Aorta (tissue), 5 donors: ENCODE measurements around the gene FOXN3. TPM values are rescaled to one million over a fixed set of nuclear protein-coding genes. Genes with fewer than 3 reads are reported as not detected.

Experiments used
- ATAC-seq: fragments of 200-7000 bp; cut with Tn5 transposase; one replicate; pipeline ENCODE4 v1.9.1; 2022; ENCODE audit warnings: moderate library complexity; ENCODE audit not compliant: low FRiP score
- DNase-seq, 2 donors: peaks; one replicate each; pipeline ENCODE4 v3.0.0-alpha.2; 2020
- H3K27ac ChIP-seq, 2 donors: one replicate each; pipeline ENCODE4 v1.5.1; 2013; ENCODE audit warnings: low read length in 2 of 2, mild to moderate bottlenecking in 2 of 2, moderate library complexity in 2 of 2, control low read depth in 1 of 2, inconsistent platforms in 1 of 2, low read depth in 1 of 2
- H3K27me3 ChIP-seq, 2 donors: one replicate each; pipeline ENCODE4 v1.6.1; 2013; ENCODE audit warnings: control low read depth in 1 of 2, low read length in 1 of 2, mild to moderate bottlenecking in 1 of 2, moderate library complexity in 1 of 2; ENCODE audit not compliant: insufficient read depth in 2 of 2, control insufficient read depth in 1 of 2
- H3K36me3 ChIP-seq, 2 donors: one replicate each; pipeline ENCODE4 v1.6.1; 2013; ENCODE audit warnings: control low read depth in 1 of 2, low read length in 1 of 2, mild to moderate bottlenecking in 1 of 2; ENCODE audit not compliant: insufficient read depth in 2 of 2, control insufficient read depth in 1 of 2
- H3K4me1 ChIP-seq, 2 donors: one replicate each; pipeline ENCODE4 v1.6.1; 2013; ENCODE audit warnings: low read length in 2 of 2, control low read depth in 1 of 2, mild to moderate bottlenecking in 1 of 2, moderate library complexity in 1 of 2; ENCODE audit not compliant: insufficient read depth in 2 of 2, control insufficient read depth in 1 of 2
- H3K4me3 ChIP-seq, 2 donors: one replicate each; pipeline ENCODE4 v1.5.1; 2013; ENCODE audit warnings: low read length in 2 of 2, control low read depth in 1 of 2, mild to moderate bottlenecking in 1 of 2
- H3K9me3 ChIP-seq: one replicate; pipeline ENCODE4 v1.6.1; 2013; ENCODE audit warnings: mild to moderate bottlenecking, low read length; ENCODE audit not compliant: control insufficient read depth
- WGBS, 2 donors: extraction: QIAGEN DNeasy Blood & Tissue Kit; methylation state at CpG; one replicate each; pipeline ENCODE4 v1.1.7; 2013; 5-methylcytosine and 5-hydroxymethylcytosine counted together
- intact Hi-C, 2 donors: fragments of 100-400 bp; cut with DNase I; formaldehyde crosslinking; loops; one replicate each; pipeline versions ENCODE4 v1.14.2 to v1.15.0; 2022
- polyA plus RNA-seq, 2 donors: library from polyadenylated mRNA; stranded (reverse); fragments of 200-250 nt; gene quantifications; one replicate each; pipeline ENCODE4 v1.2.3, GENCODE V29; 2013
- total RNA-seq, 2 donors: library from RNA; stranded (reverse); fragmentation: NEBNext Ultra II Directional; extraction: Animal tissue kit (Norgen Biotek cat#: 25700); gene quantifications; one replicate each; pipeline ENCODE4 v1.2.1, GENCODE V29; 2021
- donor health status: healthy with polysubstance abuse.
- donor health status: Bipolar disorder and iron deficiency.
- donor health status: DM: no; HTN: no; CAD: no.
- donor health status: DM: no; HTN: no; CAD: no.
- donor health status: DM: yes; HTN: yes; CAD: no.

Gene FOXN3
- total and polyA plus RNA-seq, 4 donors = 21.4 to 225 (median 101) TPM

GRCh38 chr14:89357655-89358297 lies 59.3 kb downstream of the FOXN3 start:
- no peak for DNase-seq
- H3K27ac ChIP-seq = no peak overlapping the region
- no peaks in the 10 kb centered on the region for H3K36me3 ChIP-seq
- H3K4me3 ChIP-seq = no peak overlapping the region
- ATAC-seq = no peak
- 85 to 88% methylated on average over 8 of the region's 8 CpGs for WGBS, 2 donors
- H3K27me3 ChIP-seq = no peaks in the 10 kb centered on the region
- H3K9me3 ChIP-seq = no peaks in the 10 kb centered on the region
- intact Hi-C loops = loop anchor here in 1 of 2 donors (5.0 kb wide), 1 partner anchor 50 kb away; no protein-coding TSS in a partner anchor
- H3K4me1 ChIP-seq = peaks cover under 1 to 3% of the 10 kb centered on the region in 2 donors

GRCh38 chr14:89356927-89357326 lies 60.1 kb downstream of the FOXN3 start:
- no peaks in the 10 kb centered on the region for H3K27me3 ChIP-seq
- H3K27ac ChIP-seq = no peak overlapping the region
- ATAC-seq (no peak), DNase-seq (no peak)
- H3K9me3 ChIP-seq = no peaks in the 10 kb centered on the region
- H3K4me1 ChIP-seq = peaks cover 3 to 5% of the 10 kb centered on the region in 2 donors
- no peak overlapping the region for H3K4me3 ChIP-seq
- WGBS, 2 donors = 93 to 94% methylated on average over 5 of the region's 5 CpGs
- intact Hi-C loops = loop anchor here in 1 of 2 donors (5.0 kb wide), 1 partner anchor 50 kb away; no protein-coding TSS in a partner anchor
- H3K36me3 ChIP-seq = no peaks in the 10 kb centered on the region

- Histone ChIP-seq H3K4me3 (no peak overlapping the region), H3K27me3 (no peaks in the 10 kb centered on the region), H3K9me3 (no peaks in the 10 kb centered on the region), H3K4me1 (peaks cover 3 to 5% of the 10 kb centered on the region in 2 donors), H3K36me3 (no peaks in the 10 kb centered on the region), H3K27ac (no peak overlapping the region)
- WGBS, 2 donors = 86 to 87% methylated on average over 3 of the region's 3 CpGs
- DNase-seq = no peak
- intact Hi-C loops = loop anchor here in 1 of 2 donors (5.0 kb wide), 1 partner anchor 51 kb away; no protein-coding TSS in a partner anchor
- ATAC-seq = no peak
Observed at GRCh38 chr14:89356496-89356895, 60.5 kb downstream of the FOXN3 start.

- Histone ChIP-seq H3K4me3 (no peak overlapping the region), H3K27ac (no peak overlapping the region), H3K9me3 (no peaks in the 10 kb centered on the region), H3K4me1 (peaks cover 3 to 5% of the 10 kb centered on the region in 2 donors), H3K27me3 (no peaks in the 10 kb centered on the region), H3K36me3 (peaks cover 0 to 1% of the 10 kb centered on the region in 2 donors)
- 78% methylated on average over 3 of the region's 3 CpGs for WGBS, 2 donors
- intact Hi-C loops = no loop called here
- ATAC-seq (no peak), DNase-seq (no peak)
Observed at GRCh38 chr14:89353766-89354113, 63.3 kb downstream of the FOXN3 start.

GRCh38 chr14:89352976-89353765 lies 63.9 kb downstream of the FOXN3 start:
- peaks cover 0 to 1% of the 10 kb centered on the region in 2 donors for H3K36me3 ChIP-seq
- H3K27ac ChIP-seq = peak overlapping the region; percentile 20 to 46
- peaks cover 3 to 5% of the 10 kb centered on the region in 2 donors for H3K4me1 ChIP-seq
- intact Hi-C loops = no loop called here
- H3K27me3 ChIP-seq = no peaks in the 10 kb centered on the region
- ATAC-seq (no peak), DNase-seq (no peak)
- 91 to 92% methylated on average over 6 of the region's 6 CpGs for WGBS, 2 donors
- no peaks in the 10 kb centered on the region for H3K9me3 ChIP-seq
- no peak overlapping the region for H3K4me3 ChIP-seq

- peak overlapping the region; percentile 68 to 87 for H3K27ac ChIP-seq
- peaks cover 3 to 5% of the 10 kb centered on the region in 2 donors for H3K4me1 ChIP-seq
- H3K36me3 ChIP-seq = peaks cover 0 to 3% of the 10 kb centered on the region in 2 donors
- WGBS, 2 donors = 2 to 5% methylated on average over 15 of the region's 15 CpGs
- no peak for DNase-seq
- peak; percentile 56 for ATAC-seq
- no peak overlapping the region for H3K4me3 ChIP-seq
- no peaks in the 10 kb centered on the region for H3K9me3 ChIP-seq
- intact Hi-C loops = no loop called here
- no peaks in the 10 kb centered on the region for H3K27me3 ChIP-seq
Observed at GRCh38 chr14:89351516-89352404, 65.3 kb downstream of the FOXN3 start.

- peak overlapping the region in 1 of 2 donors; percentile 68 for H3K27ac ChIP-seq
- H3K4me3 ChIP-seq = no peak overlapping the region
- intact Hi-C loops = no loop called here
- no peak for ATAC-seq
- no peaks in the 10 kb centered on the region for H3K27me3 ChIP-seq
- no peaks in the 10 kb centered on the region for H3K9me3 ChIP-seq
- H3K4me1 ChIP-seq = peaks cover 3 to 5% of the 10 kb centered on the region in 2 donors
- 1 to 2% methylated on average over 3 of the region's 3 CpGs for WGBS, 2 donors
- H3K36me3 ChIP-seq = peaks cover 0 to 3% of the 10 kb centered on the region in 2 donors
- no peak for DNase-seq
Observed at GRCh38 chr14:89351221-89351515, 65.9 kb downstream of the FOXN3 start.

GRCh38 chr14:89350152-89350551 lies 66.9 kb downstream of the FOXN3 start:
- Histone ChIP-seq H3K36me3 (peaks cover 0 to 3% of the 10 kb centered on the region in 2 donors), H3K4me3 (no peak overlapping the region), H3K27me3 (no peaks in the 10 kb centered on the region), H3K27ac (no peak overlapping the region), H3K9me3 (no peaks in the 10 kb centered on the region), H3K4me1 (peaks cover 3 to 5% of the 10 kb centered on the region in 2 donors)
- no peak for ATAC-seq
- intact Hi-C loops = no loop called here
- no peak for DNase-seq
- WGBS, 2 donors = 82 to 84% methylated on average over 8 of the region's 8 CpGs
